HG03139 (cell line): ENCODE data around the gene AFG3L2.

ENCODE experiments used
- ATAC-seq: cut with Tn5 transposase; IDR thresholded peaks from one replicate; pipeline ENCODE4 v1.9.1; 2021; ENCODE audit not compliant: unreplicated experiment

The AFG3L2 gene

GRCh38 chr18:12281861-12282260, 95.2 kb downstream of the AFG3L2 start:
- ATAC-seq, result no peak

- no peak for ATAC-seq
Observed at GRCh38 chr18:12279781-12280531, 97.1 kb downstream of the AFG3L2 start.
